Measurements from ENCODE around the gene LRRC45. TPM values are rescaled to one million over a fixed set of nuclear protein-coding genes. Genes with fewer than 3 reads are reported as not detected.
"Not testable (repeated sequence)": the region's sequence is repeated elsewhere in the genome, so short reads cannot be mapped to it uniquely, and the experiment has no call there.

LRRC45 gene
- total RNA-seq, 3 donors from 2014 or later (not counting 1 experiment from before 2014, with no cell fraction given) = 15.9 to 21.6 (median 16.8) TPM

GRCh38 chr17:82037092-82037888 is 14.2 kb downstream of the LRRC45 start, which contains the start of gene DCXR:
TSS of gene DCXR (minus strand) at chr17:82037697. CDS start at chr17:82037682, 15 bp downstream.
- H3K27ac ChIP-seq (ENCODE audit: low read length) = peak within 1 kb of the TSS; percentile 78
- no peaks in the 10 kb centered on the region for H3K9me3 ChIP-seq (ENCODE audit: control insufficient read depth, insufficient read depth, low read length)
- ATAC-seq (peak; percentile 90 to 98 (median 91)), DNase-seq (peak; percentile 94 to 96)
- Mint-ChIP-seq H3K27ac (peak within 1 kb of the TSS; percentile 90 to 94), H3K9me3 (no peaks in the 10 kb centered on the region), H3K27me3 (ENCODE audit: low read depth in 2 of 2) (no peaks in the 10 kb centered on the region), H3K4me3 (peak within 1 kb of the TSS; percentile 94), H3K4me1 (peaks cover 7 to 22% of the 10 kb centered on the region in 2 donors), H3K36me3 (no peaks in the 10 kb centered on the region)
- H3K4me3 ChIP-seq (ENCODE audit: low read length) = peak within 1 kb of the TSS; percentile 69
- H3K4me1 ChIP-seq (ENCODE audit: control insufficient read depth, insufficient read depth, low read length) = peaks cover 22% of the 10 kb centered on the region
- H3K36me3 ChIP-seq (ENCODE audit: control insufficient read depth, insufficient read depth, low read length) = no peaks in the 10 kb centered on the region
- WGBS (ENCODE audit: insufficient coverage) = under 1% methylated on average over 92 of the region's 92 CpGs
- TF ChIP-seq CTCF (IDR thresholded peaks at IDR 0.05) = peak; percentile 91
- intact Hi-C loops (cut with micrococcal nuclease) = loop anchor here (1.0 to 5.0 kb wide), 3 partner anchors 14 to 75 kb away; partner anchors contain the start of genes GPS1, LRRC45, NOTUM and RFNG
- no peaks in the 10 kb centered on the region for H3K27me3 ChIP-seq (ENCODE audit: control insufficient read depth, insufficient read depth, low read length)

GRCh38 chr17:82037889-82038195 is 14.7 kb downstream of the LRRC45 start:
- Mint-ChIP-seq H3K4me1 (peaks cover 7 to 22% of the 10 kb centered on the region in 2 donors), H3K27ac (peak overlapping the region; percentile 90 to 94), H3K27me3 (ENCODE audit: low read depth in 2 of 2) (no peaks in the 10 kb centered on the region), H3K9me3 (no peaks in the 10 kb centered on the region), H3K36me3 (no peaks in the 10 kb centered on the region), H3K4me3 (peak overlapping the region; percentile 94)
- ATAC-seq (no peak), DNase-seq (no peak)
- Histone ChIP-seq H3K27me3 (ENCODE audit: control insufficient read depth, insufficient read depth, low read length) (no peaks in the 10 kb centered on the region), H3K4me1 (ENCODE audit: control insufficient read depth, insufficient read depth, low read length) (peaks cover 21% of the 10 kb centered on the region), H3K9me3 (ENCODE audit: control insufficient read depth, insufficient read depth, low read length) (no peaks in the 10 kb centered on the region), H3K27ac (ENCODE audit: low read length) (peak overlapping the region; percentile 2), H3K4me3 (ENCODE audit: low read length) (peak overlapping the region; percentile 69), H3K36me3 (ENCODE audit: control insufficient read depth, insufficient read depth, low read length) (no peaks in the 10 kb centered on the region)
- 7% methylated on average over 10 of the region's 10 CpGs for WGBS (ENCODE audit: insufficient coverage)
- intact Hi-C loops (cut with micrococcal nuclease) = loop anchor here (1.0 to 5.0 kb wide), 3 partner anchors 13 to 76 kb away; partner anchors contain the start of genes GPS1, LRRC45, NOTUM and RFNG
- no peak for TF ChIP-seq CTCF (IDR thresholded peaks at IDR 0.05)

GRCh38 chr17:82038796-82039409 is 15.8 kb downstream of the LRRC45 start:
- H3K4me3 Mint-ChIP-seq = peak overlapping the region; percentile 49
- H3K27me3 ChIP-seq (ENCODE audit: control insufficient read depth, insufficient read depth, low read length); H3K36me3 Mint-ChIP-seq; DNase-seq; H3K27me3 Mint-ChIP-seq (ENCODE audit: low read depth in 2 of 2); H3K4me3 ChIP-seq (ENCODE audit: low read length); H3K27ac Mint-ChIP-seq; ATAC-seq; H3K9me3 Mint-ChIP-seq; H3K9me3 ChIP-seq (ENCODE audit: control insufficient read depth, insufficient read depth, low read length); H3K36me3 ChIP-seq (ENCODE audit: control insufficient read depth, insufficient read depth, low read length); H3K27ac ChIP-seq (ENCODE audit: low read length): not testable (repeated sequence)
- intact Hi-C loops (cut with micrococcal nuclease) = loop anchor here (5.0 kb wide), 1 partner anchor 77 kb away; the partner anchor contains the start of gene NOTUM
- peaks cover 21% of the 10 kb centered on the region for H3K4me1 ChIP-seq (ENCODE audit: control insufficient read depth, insufficient read depth, low read length)
- WGBS (ENCODE audit: insufficient coverage) = 88% methylated on average over 14 of the region's 16 CpGs
- H3K4me1 Mint-ChIP-seq = peaks cover 7 to 22% of the 10 kb centered on the region in 2 donors

GRCh38 chr17:82039695-82040299 is 16.7 kb downstream of the LRRC45 start:
- Mint-ChIP-seq H3K4me1 (peaks cover 7 to 22% of the 10 kb centered on the region in 2 donors), H3K9me3 (no peaks in the 10 kb centered on the region), H3K36me3 (no peaks in the 10 kb centered on the region), H3K27ac (no peak overlapping the region), H3K27me3 (ENCODE audit: low read depth in 2 of 2) (no peaks in the 10 kb centered on the region), H3K4me3 (no peak overlapping the region)
- Histone ChIP-seq H3K36me3 (ENCODE audit: control insufficient read depth, insufficient read depth, low read length) (no peaks in the 10 kb centered on the region), H3K4me3 (ENCODE audit: low read length) (no peak overlapping the region), H3K27ac (ENCODE audit: low read length) (no peak overlapping the region), H3K27me3 (ENCODE audit: control insufficient read depth, insufficient read depth, low read length) (no peaks in the 10 kb centered on the region), H3K9me3 (ENCODE audit: control insufficient read depth, insufficient read depth, low read length) (no peaks in the 10 kb centered on the region), H3K4me1 (ENCODE audit: control insufficient read depth, insufficient read depth, low read length) (peaks cover 21% of the 10 kb centered on the region)
- intact Hi-C loops (cut with micrococcal nuclease) = loop anchor here (5.0 kb wide), 1 partner anchor 77 kb away; the partner anchor contains the start of gene NOTUM
- no peak for DNase-seq
- TF ChIP-seq CTCF (IDR thresholded peaks at IDR 0.05) = no peak
- whole genome bisulfite sequencing (ENCODE audit: insufficient coverage) = 97% methylated on average over 8 of the region's 8 CpGs
- ATAC-seq = no peak

Data from natural killer cell (primary cell).